HG03064 (cell line): Measurements from ENCODE around the gene CACTIN.

Experiments
- ATAC-seq: cut with Tn5 transposase; IDR thresholded peaks from one replicate; pipeline ENCODE4 v1.9.1; 2021; ENCODE audit warnings: low read depth; ENCODE audit not compliant: unreplicated experiment

The CACTIN gene

DNA sequence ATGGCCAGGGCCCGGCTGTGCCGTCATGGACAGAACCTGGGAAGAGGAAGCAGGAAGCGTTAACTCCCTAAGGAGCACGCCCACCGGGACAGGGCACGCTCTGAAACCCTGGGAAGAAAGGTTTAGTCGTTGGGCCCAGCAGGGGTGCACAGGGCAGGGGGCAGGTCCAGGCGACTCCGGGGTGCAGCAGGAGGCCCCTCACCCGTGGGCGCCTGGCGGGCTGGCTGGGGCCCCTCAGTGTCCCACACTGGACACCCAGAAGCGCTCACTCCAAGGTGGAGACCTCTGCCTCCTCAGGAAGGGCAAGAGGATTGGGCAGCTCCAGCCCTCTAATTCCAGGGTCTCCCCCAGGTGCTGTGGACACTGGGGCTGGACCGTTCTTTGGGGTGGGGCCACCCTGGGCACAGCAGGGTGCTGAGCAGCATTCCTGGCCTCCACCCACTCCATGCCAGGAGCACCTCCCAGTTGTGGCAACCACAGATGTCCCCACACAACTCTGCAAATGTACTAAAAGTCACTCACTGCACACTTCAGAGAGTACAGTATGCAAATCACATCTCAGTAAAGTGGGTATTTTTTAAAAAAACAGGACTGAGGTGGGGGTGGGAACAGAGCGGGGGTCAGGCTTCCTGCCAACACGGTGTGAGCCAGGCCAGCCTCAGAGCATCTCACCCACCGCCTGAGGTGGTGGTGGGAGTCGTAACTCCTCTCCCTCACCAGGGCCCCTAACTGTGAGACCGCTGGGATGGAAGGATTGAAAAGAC is 38.5 kb upstream of the CACTIN start:
- no peak for ATAC-seq

DNA sequence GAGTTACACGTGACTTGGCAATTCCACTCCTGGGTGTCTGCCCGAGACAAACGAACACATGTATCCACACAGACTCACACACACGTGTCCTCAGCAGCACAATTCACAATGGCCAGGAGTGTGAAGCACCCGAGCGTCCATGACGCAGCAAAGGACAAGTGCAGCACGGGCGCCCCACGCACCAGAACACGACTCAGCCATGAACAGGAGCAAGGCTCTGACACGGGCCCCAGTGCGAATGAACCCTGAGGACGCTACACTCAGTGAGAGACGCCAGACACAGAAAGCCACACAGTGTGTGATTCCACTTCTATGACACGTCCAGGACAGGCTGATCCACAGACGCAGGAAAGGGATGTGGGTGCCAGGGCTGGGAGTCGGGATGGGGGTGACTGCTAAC is 37.2 kb upstream of the CACTIN start:
- no peak for ATAC-seq

DNA sequence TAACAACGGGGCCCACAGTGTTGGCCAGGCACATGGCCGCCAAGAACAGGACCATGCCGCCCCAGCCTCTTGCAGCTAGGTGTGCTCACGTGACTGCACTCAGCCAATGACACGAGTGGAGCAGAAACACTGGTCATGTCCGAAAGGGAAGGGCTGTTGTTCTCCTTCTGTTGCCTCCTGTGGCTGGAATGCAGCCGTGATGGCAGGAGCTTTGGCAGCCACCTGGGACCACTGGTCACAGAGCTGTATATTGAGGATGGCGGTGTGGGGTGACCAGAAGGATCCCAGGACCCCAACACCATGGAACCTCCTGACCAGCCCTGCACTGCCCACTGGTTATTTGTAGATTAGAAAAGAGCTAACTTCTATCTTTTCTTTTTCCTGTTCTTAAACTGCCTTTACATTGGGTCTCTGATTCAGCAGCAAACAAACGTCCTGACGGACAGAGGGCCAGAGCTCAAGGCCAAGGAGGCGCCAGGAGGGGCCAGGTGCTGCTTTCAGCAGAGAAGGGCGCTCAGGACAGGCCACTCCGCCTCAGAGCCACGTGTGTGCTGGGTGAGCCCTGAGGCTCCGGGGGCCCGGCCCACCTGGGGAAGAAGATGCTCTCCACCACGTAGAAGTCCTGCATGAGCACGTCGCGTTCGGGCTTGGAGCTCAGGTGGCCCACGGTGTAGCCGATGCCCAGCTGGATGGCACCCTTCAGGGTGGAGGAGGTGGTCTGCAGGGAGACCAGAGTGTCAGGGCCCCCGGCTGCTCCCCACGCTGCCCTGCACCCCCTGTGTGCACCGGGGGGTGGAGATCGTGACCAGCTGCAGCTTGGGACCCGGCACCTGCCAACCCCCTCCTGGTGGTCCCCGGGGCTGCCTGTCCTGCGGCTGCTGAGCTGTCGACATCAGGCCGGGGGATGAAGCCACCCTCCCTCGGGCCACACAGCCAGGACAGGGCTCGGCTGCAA is 35.0 kb upstream of the CACTIN start:
- ATAC-seq = no peak

DNA sequence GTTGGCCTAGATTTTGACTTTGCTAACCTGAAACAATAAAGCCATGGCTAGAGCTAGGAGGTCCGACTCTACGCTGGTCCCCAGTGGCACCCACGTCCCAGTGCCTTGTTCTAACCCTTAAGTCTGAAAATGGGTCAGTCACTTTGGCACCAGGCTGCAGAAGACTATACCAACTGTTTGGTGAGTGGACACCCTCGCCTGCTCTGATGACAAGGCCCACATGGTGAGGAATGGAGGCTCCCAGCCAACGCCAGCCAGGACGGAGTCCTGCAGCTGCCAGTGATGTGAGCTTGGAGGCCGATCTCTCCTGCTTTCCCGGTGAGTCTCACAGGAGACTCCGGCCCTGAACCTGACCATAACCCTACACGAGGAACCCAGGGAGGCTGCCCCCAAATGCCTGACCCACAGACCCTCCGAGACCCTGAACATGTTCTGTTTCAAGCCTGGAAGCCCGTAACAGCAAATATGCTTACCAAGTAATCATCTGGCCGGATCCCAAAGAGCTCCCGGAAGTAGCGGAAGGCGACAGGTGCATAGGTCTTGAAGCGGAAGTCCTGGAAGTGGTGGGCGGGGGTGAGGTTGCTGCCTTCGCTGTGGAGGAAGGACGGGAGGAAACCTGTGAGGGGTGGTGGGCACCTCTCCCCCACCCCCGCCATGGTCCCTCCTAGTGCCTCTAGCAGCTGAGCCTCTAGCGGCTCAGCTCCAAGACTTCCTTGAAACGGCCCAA is 34.1 kb upstream of the CACTIN start:
- ATAC-seq = no peak

DNA sequence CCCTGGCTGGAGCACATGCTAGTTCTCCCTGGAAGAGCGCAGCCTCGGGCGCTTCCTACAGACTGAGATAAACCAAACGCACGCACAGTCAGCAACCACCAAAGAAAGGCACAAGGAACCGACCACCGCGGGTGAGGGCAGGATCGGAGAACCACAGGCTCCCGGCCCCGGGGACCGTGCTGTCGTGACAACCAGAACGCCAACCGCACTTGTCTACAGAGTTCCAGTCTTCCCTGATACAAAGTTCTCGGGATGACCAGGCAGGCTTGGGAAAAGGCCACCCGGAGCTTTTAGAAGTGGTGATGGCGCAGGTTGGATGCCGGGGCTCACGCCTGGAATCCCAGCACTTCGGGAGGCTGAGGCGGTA is 33.1 kb upstream of the CACTIN start:
- no peak for ATAC-seq

DNA sequence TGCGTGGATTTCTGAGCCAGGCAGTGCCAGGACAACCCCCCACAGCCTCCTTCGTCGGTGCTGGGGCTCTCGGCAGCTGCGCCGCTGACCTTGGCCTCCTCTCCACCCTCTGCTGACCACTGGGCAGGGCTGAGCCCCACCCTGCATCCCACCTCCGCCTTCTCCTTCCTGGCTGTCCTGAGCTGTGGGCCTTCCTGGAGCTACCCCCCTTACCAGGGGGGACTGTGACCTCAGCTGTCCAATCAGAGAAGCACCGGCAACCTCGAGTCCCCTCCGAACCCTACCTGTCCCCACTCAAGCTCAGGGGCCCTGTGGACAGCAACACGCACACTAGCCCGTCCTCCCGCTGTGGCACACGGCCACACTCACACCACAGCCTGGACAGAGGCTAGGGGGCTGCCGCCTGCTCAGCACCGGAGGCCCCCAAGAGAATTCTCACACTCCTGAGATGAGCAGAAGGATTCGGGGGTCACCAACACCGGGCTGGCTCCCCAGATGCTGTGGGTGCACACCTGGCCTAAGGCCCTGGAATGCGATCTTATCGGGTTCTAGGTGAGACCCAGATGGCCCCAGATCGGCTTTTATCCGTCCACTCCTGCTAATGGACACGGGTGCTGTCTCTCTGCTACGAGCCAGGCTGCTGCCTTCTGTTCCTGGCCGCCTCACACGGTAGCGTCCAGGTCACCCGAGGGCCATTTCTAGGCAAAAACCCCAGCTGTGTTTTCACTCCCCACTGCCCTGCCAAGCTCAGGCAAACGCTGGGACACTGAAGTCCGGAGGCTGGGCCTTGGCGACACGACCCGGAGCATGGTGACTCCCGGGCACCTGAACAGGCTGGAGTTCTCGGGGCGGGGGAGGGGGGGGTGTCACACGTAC is 32.5 kb upstream of the CACTIN start:
- ATAC-seq = no peak

DNA sequence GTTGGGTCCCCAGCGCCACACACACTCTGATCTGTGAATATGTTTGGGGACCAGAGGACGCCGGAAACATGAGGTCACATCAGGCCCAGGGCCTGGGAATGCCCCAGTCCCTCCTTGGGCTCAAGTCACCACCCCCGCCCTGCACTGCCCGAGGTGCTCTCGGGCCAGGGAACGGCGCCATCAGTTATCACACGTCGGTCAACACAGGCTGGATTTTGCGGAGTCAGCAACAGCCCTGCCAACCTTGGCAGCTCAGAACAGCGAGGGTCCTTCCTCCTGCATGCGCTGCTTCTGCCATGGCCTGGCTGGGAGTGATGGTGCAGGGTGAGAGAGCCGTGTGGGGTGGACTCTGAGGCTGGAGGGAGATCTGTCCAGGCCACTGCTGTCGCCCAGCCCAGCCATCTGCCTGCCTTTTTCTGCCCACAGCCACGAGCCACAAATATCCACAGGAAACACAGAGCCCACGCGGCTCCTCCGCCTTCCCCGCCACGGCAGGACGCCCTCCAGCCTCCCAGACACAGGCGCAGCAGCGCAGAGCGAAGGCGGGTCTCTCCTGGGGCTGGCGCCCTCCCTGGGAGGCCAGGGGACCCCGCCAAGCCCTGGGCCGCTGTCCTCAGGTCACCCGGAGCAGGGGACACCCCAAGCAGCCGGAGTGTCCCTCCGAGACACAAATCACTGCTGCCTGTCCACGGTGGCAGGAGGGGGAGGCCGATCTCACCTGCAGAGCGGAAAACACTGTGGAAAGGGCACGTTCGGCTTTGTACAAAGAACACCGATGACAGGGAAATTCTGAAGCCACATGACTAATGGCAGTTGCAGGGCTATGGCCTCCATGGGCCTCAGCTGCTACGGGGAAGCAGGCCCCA is 31.6 kb upstream of the CACTIN start:
- no peak for ATAC-seq

DNA sequence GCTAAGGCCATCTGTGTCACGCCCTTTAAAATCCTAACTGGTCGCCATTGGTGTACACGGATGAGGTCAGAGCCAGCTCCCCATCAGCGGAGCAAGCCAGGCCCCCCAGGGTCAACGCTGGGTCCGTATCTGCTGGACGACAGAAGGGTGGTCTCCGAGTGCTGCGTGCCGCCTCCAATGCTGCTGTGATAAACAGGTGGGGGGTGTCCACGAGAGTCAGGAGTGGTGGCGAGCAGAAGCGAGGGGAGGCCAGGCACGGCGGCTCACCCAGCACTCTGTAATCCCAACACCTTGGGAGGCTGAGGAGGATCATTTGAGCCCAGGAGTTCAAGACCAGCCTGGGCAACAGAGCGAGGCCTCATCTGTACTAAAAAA is 30.8 kb upstream of the CACTIN start:
- no peak for ATAC-seq

DNA sequence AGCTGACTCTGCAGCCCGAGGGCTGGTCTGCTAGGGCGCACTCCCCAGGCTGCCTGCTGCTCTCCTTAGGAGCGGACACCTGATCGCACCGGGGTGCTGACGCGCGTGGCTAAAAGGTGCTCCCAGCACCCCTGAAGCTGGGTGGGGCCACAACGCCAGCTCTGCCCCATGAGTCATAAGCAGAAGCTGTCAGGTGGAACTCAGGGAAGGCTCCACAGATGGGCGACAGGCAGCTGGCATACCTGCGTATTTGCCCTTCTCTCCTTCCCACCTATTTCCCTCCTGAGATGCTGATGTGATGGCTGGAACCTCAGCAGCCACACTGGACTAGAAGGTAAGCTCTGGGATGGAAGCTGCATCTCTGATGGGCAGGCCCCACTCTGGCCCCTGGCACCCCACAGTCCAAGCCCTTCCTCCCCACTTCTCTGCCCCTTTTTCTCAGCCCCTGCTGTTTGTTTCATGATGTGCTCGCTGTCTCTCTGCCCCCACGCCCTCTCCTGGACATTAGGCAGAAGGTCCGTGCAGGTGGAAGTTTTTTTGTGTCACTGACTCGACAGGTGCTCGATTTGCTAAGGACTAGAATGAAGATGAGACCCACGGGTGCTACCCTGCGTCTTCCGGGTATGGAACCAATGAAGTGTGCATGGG is 30.3 kb upstream of the CACTIN start:
- ATAC-seq = no peak

DNA sequence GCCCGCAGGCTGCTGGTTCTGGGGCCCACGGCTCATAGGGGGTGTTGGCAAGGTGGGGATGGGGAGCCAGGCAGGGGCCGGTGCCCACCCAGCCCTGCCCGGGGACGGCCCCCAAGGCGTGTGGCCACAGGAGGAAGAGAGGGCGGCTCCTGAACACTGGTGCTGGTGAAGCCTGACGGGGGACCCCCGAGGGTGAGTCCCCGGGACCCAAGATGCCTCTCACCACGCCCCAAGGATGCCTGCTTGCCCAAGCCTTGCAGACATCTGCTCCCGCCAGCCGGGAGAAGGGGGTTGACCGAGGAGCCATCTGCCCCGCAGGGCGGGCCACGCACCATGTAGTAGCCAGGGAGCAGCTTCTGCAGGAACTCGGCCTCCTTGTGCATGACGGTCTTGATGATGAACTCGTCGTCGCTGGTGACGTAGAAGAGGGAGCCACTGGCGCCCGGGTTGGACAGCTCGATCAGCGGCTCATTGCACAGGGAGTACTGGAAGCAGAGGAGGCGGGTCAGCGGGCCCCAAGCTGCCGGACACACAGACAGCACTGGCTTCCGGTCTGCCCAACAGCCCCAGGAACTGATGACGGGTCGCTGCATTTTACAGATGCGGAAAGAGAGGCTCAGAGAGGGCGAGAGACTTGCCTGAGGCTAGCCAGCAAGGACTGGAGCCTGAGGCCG is 29.6 kb upstream of the CACTIN start:
- no peak for ATAC-seq

DNA sequence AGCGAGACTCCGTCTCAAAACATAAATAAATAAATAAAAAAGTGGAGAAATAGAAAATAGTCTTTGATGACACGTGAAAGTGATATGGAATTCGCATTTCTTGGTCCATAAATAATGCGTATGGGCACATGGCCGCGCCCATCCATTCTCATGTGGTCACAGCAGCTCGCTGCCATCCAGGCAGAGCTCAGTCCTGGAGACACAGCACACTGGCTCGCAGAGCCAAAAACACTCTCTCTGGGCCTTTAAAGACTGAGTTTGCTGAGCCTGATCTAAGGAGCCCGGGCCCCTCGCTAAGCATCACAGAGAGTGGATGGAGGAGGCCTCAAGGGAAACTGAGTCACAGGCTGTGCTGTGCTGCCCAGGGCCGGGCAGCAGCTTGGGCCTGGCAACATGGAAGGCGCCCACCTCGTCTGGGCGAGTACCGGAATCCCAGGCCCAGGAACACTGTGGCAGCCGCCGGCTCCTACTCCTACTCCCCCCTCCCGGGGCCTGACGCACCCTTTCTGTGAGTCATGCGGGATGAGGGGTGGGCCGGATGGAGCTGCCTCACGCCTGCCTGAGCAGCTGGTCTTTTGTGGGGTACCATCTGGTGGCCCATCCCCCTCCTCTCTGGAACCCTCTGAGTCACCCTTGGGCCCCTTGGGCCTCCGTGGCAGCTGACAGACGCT is 28.9 kb upstream of the CACTIN start:
- ATAC-seq = no peak

DNA sequence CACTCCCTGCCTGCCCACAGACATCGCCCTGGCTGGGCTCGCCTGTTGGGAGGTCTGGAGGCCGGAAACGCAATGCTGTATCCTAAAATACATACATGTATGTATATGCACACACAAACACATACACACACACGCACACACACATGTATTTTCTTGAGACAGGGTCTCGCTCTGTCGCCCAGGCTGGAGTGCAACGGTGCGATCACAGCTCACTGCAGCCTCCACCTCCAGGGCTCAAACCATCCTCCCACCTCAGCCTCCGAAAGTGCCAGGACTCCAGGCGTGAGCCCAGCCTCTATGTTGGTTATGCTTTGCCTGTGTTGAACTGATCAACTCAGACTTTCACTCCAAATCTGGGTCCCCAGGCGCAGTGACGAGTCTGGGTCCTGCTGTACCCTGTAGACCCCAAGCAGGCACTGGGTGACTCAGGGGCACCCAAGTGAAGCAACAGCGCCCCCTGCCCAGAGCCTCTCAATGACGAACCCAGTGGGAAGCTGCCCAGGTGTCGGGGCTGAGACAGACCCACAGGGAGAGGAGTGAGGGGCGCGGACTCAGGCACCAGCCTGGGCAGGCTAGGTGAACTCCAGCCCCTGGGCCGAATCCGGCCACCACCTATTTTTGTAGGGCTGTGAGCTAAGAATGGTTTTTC is 27.4 kb upstream of the CACTIN start:
- ATAC-seq = no peak

DNA sequence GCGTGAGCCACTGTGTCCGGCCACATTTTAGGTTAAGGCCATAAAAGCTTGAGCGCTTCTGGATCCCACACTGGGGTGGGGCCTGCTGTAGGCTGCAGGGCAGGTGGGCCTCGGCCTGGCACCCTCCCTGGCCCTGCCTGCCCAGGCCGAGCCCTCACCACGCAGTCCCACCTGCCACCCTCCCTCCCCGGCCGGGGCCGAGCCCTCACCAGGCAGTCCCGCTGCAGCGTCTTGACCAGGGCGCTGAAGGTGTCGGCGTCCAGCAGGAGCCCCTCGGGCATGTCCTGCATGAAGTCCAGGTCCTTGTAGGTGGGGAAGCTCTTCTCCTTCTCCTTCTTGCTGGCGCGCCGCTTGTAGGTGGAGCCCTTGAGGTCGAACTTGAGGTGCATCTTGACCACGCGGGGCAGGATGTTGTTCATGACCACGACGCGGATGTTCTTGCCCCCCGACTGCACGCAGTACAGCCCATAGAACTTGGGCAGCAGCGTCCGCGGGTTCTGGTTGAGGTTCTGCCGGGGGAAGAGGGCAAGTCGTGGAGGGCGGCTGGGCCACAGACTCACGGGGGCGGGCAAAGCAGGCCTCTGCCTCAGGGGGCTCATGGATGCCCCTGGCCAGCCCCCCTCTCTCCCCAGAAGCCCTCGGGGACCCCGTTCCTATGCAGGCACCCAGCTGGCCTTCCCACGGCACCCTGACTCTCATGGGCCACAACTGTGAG is 26.6 kb upstream of the CACTIN start:
- no peak for ATAC-seq

DNA sequence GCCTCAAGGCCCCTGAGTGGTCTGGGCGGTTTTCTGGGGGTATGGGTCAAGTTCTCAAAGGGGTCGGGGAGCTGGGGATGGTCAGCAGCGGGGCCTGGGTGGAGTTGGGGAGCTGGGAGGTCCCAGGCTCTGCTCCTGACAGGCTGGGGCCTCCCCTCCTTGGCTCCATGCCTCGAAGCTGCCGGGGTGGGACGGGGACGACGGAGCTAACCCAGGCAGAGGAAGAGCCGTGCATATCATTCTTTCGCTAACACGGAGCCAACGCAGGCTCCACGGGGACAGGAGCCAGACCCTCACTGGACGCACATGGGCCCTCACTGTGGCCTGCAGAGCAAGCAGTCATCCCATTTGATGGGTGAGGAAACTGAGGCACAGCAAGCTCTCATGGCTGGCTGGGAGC is 25.8 kb upstream of the CACTIN start:
- no peak for ATAC-seq

DNA sequence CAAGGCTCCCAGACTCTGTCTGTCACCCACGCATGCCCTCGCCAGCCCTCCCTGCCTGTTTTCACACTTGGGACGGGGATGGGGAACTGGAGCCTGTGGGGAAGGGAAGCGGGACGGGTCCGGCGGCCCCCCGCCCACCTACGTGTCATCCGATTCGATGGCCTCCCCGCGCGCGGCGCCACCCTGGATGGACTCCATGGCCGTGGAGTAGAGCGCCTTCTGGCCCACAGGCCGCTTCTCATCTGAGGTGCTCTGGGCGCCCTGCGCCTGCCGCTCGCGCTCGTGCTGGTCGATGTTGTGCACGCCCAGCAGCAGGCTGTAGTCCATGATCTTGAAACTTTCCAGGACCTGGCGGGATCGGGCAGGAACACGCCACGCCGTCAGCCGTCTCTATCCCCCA is 25.1 kb upstream of the CACTIN start:
- ATAC-seq = no peak

DNA sequence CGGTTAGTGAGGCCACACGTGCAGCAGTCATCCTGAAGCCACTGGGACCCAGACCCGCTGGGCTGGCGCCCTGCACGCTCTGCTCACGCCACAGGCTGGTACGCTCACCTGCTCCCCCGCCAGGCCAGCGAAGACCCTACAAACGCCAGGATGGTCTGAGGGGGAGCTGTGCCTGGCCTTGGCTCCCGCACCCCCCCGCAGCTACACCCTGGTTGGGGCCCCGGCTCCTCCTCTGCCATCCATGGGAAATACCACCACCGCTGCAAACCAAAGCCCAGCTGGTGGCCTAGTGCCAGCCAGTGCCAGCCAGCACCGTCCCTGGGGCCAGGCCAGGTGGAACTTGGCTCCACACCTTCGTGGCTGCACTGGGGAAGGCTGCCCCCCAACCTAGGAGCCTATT is 23.3 kb upstream of the CACTIN start:
- ATAC-seq = no peak
